Fibroblast of the aortic adventitia (primary cell): Measurements from ENCODE around the gene ZMYND11. TPM values are rescaled to one million over a fixed set of nuclear protein-coding genes. Genes with fewer than 3 reads are reported as not detected.

ENCODE experiments used
- DNase-seq: peaks from one replicate; pipeline ENCODE4 v3.0.0-alpha.2; 2010; ENCODE audit warnings: low read depth
- H3K4me3 ChIP-seq: 2 replicates; pipeline ENCODE4 v1.5.1; 2011; ENCODE audit warnings: low read depth, mild to moderate bottlenecking, control low read depth, low read length, moderate library complexity
- CTCF ChIP-seq: IDR thresholded peaks from 2 replicates; pipeline ENCODE4 v1.5.1; 2011; ENCODE audit warnings: mild to moderate bottlenecking, low read length, control low read depth, inconsistent platforms; ENCODE audit not compliant: insufficient read depth
- total RNA-seq: library from RNA; depleted of rRNA; stranded (reverse); fragments of >200 nt; gene quantifications from 2 replicates; pipeline ENCODE4 v1.2.3, GENCODE V29; 2012; ENCODE audit warnings: low replicate concordance

ZMYND11 gene
- total RNA-seq, 1 donor, result 71.5 TPM

DNA sequence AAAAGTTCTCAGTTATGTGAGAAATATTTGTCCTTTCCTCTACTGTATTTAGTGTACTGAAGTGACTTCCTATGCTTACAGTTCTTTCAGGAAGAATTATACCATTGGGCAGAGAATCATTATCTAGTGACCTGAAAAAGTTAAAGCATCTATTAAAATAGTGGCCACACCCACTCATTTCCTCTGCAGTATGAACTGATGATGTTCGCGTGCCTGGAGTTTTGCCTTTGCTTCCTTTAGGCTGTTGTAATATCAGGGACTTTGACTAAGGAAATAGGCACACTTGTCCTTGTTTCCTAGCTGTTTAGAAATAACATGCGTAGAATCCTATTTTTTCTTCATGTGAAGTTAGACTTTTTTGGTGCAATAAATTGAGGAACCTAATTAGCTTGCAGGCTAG lies 100.7 kb downstream of the ZMYND11 start:
- no peak for TF ChIP-seq CTCF
- no peak overlapping the region for H3K4me3 ChIP-seq
- peak; percentile 41 for DNase-seq

GRCh38 chr10:239109-239508 lies 103.9 kb downstream of the ZMYND11 start:
- DNase-seq, result peak; percentile 19
- no peak overlapping the region for H3K4me3 ChIP-seq
- no peak for TF ChIP-seq CTCF

GRCh38 chr10:241451-241850 lies 106.2 kb downstream of the ZMYND11 start:
- peak; percentile 57 for DNase-seq
- no peak for TF ChIP-seq CTCF
- H3K4me3 ChIP-seq, result no peak overlapping the region

GRCh38 chr10:241966-242643 lies 106.8 kb downstream of the ZMYND11 start:
- DNase-seq, result no peak
- no peak for TF ChIP-seq CTCF
- no peak overlapping the region for H3K4me3 ChIP-seq

DNA sequence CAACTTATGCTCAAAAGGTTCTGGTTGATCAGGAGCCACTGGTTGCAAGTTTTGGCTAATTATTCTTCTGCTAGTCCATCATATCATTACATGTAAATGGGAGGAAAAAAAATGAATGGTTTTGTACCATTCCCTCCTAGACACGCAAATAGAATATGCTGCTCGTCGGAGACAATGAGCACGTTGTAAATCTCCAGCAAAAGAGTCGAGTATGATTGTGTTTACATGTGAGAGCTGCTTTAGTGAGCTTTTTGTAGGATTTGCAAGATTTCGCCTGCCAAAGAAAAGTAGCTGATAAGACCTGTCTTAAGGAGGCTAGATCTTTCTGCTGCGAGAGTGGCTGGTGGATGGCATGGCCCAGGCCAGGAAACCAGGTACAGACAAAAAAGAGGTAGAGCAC lies 109.0 kb downstream of the ZMYND11 start:
- no peak for DNase-seq
- no peak for TF ChIP-seq CTCF
- no peak overlapping the region for H3K4me3 ChIP-seq

- no peak for TF ChIP-seq CTCF
- DNase-seq, result no peak
Measured at GRCh38 chr10:246431-246830, 111.2 kb downstream of the ZMYND11 start.

GRCh38 chr10:247480-247879 lies 112.2 kb downstream of the ZMYND11 start:
- TF ChIP-seq CTCF, result no peak
- DNase-seq, result no peak
- H3K4me3 ChIP-seq, result no peak overlapping the region

More at GRCh38 chr10:246431-246830, 111.2 kb downstream of the ZMYND11 start:
- H3K4me3 ChIP-seq, result no peak overlapping the region
